ENCODE results near the gene NR2F1. TPM values are rescaled to one million over a fixed set of nuclear protein-coding genes. Genes with fewer than 3 reads are reported as not detected.

NR2F1 gene
- total RNA-seq, 1 experiment from 2014 or later: not detected

DNA sequence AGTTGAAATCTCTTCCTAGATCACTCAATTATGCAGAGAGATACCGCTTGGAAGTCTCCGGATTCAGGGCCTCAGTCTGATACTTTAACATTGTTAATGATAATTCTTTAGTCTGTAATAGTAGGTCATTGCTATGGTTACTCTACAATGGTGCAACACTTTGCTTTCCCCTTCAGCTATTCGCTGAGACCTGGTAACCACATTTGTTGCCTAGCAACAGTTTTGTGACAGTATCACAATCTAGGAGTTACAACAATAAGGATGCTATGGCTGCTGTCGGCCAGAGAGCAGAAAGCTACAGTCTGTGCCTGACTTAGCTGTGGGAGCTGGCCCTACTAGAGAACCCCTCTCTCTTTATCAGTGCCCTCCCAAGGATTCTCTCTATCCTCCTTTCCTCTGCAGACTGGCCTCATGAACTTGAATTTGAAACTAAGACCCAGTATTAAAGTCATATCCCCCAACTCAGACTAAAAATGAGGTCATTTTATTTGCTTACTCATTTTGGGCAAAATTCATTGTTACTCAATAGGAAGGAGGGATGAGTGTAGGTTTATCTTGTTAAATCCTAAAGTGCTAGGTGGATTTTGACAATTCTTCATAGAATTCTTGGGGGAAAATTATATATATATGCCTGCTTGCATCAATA, 39.3 kb downstream of the NR2F1 start:
- Mint-ChIP-seq H3K27ac (no peak overlapping the region), H3K36me3 (ENCODE audit: insufficient read depth in 1 of 3, low read depth in 3 of 3) (no peaks in the 10 kb centered on the region), H3K4me3 (peak overlapping the region in 1 of 2 experiments; percentile 44; a peak in 2 of 5 replicates), H3K9me3 (no peaks in the 10 kb centered on the region; a peak in 1 of 5 replicates), H3K4me1 (peaks cover 12 to 20% of the 10 kb centered on the region in 2 experiments), H3K27me3 (ENCODE audit: low read depth) (peaks cover 46% of the 10 kb centered on the region)
- H4K8ac ChIP-seq (replicated peaks; ENCODE audit: insufficient read length, low read depth, low read length): no peak overlapping the region
- no peak overlapping the region for H4K5ac ChIP-seq (ENCODE audit: insufficient read length, low read depth, low read length)
- DNase-seq: no peak
- H3K14ac ChIP-seq (ENCODE audit: insufficient read depth, low read length): no peak overlapping the region
- TF ChIP-seq, protein P1, sequence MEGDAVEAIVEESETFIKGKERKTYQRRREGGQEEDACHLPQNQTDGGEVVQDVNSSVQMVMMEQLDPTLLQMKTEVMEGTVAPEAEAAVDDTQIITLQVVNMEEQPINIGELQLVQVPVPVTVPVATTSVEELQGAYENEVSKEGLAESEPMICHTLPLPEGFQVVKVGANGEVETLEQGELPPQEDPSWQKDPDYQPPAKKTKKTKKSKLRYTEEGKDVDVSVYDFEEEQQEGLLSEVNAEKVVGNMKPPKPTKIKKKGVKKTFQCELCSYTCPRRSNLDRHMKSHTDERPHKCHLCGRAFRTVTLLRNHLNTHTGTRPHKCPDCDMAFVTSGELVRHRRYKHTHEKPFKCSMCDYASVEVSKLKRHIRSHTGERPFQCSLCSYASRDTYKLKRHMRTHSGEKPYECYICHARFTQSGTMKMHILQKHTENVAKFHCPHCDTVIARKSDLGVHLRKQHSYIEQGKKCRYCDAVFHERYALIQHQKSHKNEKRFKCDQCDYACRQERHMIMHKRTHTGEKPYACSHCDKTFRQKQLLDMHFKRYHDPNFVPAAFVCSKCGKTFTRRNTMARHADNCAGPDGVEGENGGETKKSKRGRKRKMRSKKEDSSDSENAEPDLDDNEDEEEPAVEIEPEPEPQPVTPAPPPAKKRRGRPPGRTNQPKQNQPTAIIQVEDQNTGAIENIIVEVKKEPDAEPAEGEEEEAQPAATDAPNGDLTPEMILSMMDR (conservative IDR thresholded peaks at IDR 0.05): no peak
- H3K4ac ChIP-seq (ENCODE audit: low read depth, low read length): no peak overlapping the region
- H2AK5ac ChIP-seq (ENCODE audit: insufficient read length, low read length): no peak overlapping the region
- no peak overlapping the region for H2BK5ac ChIP-seq (ENCODE audit: insufficient read length, low read length)
- H3K56ac ChIP-seq (ENCODE audit: insufficient read length, low read depth, low read length): no peak overlapping the region
- no peak overlapping the region for H2BK120ac ChIP-seq (ENCODE audit: low read depth, low read length, poor library complexity, severe bottlenecking)
- no peaks in the 10 kb centered on the region for H3K4me1 ChIP-seq (ENCODE audit: insufficient read depth, low read length)
- H4K20me1 ChIP-seq (ENCODE audit: control insufficient read depth, insufficient read depth, insufficient read length): no peaks in the 10 kb centered on the region
- no peak overlapping the region for H3T11ph ChIP-seq (ENCODE audit: low read length)
- no peak overlapping the region for H3K9ac ChIP-seq (ENCODE audit: extremely low read depth, insufficient read length, low read length)
- H3K4me2 ChIP-seq (ENCODE audit: insufficient read depth, insufficient read length, low read length): no peak overlapping the region
- no peak overlapping the region for H3K23ac ChIP-seq (ENCODE audit: insufficient read length, low read depth, low read length)
- H2BK15ac ChIP-seq (ENCODE audit: low read depth, low read length): no peak overlapping the region
- no peak overlapping the region for H2AFZ ChIP-seq (ENCODE audit: low read length)
- peaks cover 10% of the 10 kb centered on the region for H3K23me2 ChIP-seq (ENCODE audit: insufficient read length, low read depth, low read length, poor library complexity, severe bottlenecking)
- H4K91ac ChIP-seq (ENCODE audit: insufficient read length, low read depth, low read length): no peak overlapping the region
- H3K27ac ChIP-seq (ENCODE audit: insufficient read length, low read depth, low read length): no peak overlapping the region
- WGBS (ENCODE audit: extremely low coverage, insufficient read length, low lambda C conversion rate): no CpG with 5 or more reads among the region's 4 CpGs
- no peak overlapping the region for H2BK12ac ChIP-seq (ENCODE audit: insufficient read length, low read depth, low read length)
- H3K27me3 ChIP-seq (ENCODE audit: insufficient read depth, low read length): peaks cover 30% of the 10 kb centered on the region
- H3K9me3 ChIP-seq (ENCODE audit: control insufficient read depth, low read depth, low read length): no peaks in the 10 kb centered on the region
- no peaks in the 10 kb centered on the region for H3K79me2 ChIP-seq (ENCODE audit: insufficient read depth, low read length)
- no peak overlapping the region for H3K18ac ChIP-seq (ENCODE audit: insufficient read length, low read depth, low read length)
- peak overlapping the region; percentile 45 for H2BK20ac ChIP-seq (ENCODE audit: low read depth, low read length, poor library complexity, severe bottlenecking)
- H3K79me1 ChIP-seq (ENCODE audit: insufficient read depth, low read depth, low read length, poor library complexity, severe bottlenecking): no peaks in the 10 kb centered on the region
